Superior temporal gyrus (tissue), 1 donor: ENCODE data around the gene ZFPM1.

Experiments used
- DNase-seq: peaks from one replicate; pipeline ENCODE4 v3.0.0-alpha.2; 2016; ENCODE audit errors: extremely low spot score

ZFPM1 gene

DNA sequence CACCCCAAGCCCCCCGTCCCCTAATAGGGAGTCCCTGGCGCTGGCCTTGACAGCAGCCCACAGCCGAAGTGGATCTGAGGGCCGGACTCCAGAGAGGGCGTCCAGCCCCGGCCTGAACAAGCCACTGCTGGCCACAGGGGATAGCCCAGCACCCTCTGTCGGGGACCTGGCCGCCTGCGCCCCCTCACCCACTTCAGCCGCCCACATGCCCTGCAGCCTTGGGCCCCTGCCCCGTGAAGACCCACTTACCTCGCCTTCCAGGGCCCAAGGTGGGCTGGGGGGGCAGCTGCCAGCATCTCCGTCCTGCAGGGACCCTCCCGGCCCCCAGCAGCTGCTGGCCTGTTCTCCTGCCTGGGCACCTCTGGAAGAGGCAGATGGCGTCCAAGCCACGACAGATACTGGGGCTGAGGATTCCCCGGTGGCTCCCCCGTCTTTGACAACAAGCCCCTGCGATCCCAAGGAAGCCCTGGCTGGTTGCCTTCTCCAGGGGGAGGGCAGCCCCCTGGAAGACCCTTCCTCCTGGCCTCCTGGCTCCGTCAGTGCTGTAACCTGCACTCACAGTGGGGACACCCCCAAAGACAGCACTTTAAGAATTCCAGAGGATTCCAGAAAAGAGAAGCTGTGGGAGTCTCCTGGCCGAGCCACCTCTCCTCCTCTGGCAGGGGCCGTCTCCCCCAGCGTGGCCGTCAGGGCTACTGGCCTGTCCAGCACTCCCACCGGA is 19.3 kb upstream of the ZFPM1 start:
- DNase-seq = no peak

DNA sequence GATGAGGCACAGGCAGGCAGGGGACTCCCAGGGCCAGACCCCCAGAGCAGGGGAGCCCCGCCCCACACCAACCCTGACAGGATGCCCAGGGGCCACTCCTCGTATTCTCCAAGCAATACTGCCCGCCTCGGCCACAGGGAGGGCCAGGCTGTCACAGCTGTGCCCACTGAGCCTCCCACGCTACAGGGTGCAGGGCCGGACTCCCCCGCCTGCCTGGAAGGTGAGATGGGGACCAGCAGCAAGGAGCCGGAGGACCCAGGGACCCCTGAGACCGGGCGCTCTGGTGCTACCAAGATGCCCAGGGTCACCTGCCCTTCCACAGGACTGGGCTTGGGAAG is 18.8 kb upstream of the ZFPM1 start:
- no peak for DNase-seq

DNA sequence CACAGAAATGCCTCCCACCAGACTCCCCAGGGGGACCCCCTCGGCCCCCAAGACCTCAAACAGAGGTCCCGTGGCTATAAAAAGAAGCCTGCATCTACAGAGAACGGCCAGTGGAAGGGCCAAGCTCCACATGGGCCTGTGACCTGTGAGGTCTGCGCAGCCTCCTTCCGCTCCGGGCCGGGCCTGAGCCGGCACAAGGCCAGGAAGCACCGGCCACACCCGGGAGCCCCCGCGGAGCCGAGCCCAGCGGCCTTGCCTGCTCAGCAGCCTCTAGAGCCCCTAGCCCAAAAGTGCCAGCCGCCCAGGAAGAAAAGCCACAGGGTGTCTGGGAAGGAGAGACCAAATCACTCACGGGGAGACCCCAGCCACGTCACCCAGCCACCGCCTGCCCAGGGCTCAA is 18.3 kb upstream of the ZFPM1 start:
- no peak for DNase-seq

DNA sequence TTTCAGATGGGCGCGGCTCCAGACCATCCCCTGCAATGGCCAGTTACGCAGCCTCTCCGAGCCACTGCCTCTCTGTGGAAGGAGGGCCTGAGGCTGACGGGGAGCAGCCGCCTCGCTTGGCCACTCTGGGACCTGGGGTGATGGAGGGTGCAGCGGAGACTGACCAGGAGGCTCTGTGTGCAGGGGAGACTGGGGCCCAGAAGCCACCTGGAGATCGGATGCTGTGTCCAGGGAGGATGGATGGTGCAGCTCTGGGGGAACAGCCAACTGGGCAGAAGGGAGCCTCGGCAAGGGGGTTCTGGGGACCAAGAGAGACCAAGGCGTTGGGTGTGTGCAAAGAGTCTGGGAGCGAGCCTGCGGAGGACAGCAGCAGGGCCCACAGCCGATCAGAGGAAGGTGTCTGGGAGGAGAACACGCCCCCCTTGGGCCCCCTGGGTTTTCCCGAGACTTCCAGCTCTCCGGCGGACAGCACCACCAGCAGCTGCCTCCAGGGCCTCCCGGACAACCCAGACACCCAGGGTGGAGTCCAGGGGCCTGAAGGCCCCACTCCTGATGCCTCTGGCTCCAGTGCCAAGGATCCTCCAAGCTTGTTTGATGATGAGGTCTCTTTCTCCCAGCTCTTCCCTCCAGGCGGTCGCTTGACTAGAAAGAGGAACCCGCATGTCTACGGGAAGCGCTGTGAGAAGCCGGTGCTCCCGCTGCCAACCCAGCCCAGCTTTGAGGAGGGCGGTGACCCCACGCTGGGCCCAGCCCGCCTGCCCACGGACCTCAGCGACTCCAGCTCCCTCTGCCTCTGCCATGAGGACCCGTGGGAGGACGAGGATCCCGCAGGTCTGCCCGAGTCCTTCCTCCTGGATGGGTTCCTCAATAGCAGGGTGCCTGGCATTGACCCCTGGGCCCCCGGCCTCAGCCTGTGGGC is 17.4 kb upstream of the ZFPM1 start:
- no peak for DNase-seq

DNA sequence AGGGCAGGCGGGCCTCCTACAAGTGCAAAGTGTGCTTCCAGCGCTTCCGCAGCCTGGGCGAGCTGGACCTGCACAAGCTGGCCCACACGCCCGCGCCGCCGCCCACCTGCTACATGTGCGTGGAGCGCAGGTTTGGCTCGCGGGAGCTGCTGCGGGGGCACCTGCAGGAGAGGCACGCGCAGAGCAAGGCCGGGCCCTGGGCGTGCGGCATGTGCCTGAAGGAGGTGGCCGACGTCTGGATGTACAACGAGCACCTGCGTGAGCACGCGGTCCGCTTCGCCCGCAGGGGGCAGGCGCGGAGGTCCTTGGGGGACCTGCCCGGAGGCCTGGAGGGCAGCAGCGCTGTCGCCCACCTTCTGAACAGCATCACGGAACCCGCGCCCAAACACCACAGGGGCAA is 16.3 kb upstream of the ZFPM1 start:
- DNase-seq = no peak

DNA sequence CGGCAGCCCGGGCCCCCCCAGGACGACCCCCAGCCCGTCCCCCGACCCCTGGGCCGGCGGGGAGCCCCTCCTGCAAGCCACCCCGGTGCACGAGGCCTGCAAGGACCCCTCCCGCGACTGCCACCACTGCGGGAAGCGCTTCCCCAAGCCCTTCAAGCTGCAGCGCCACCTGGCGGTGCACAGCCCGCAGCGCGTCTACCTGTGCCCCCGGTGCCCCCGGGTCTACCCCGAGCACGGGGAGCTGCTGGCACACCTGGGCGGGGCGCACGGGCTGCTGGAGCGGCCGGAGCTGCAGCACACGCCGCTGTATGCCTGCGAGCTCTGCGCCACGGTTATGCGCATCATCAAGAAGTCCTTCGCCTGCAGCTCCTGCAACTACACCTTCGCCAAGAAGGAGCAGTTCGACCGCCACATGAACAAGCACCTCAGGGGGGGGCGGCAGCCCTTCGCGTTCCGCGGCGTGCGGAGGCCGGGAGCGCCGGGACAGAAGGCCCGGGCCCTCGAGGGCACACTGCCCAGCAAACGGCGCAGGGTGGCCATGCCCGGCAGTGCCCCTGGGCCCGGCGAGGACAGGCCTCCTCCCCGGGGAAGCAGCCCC is 15.6 kb upstream of the ZFPM1 start:
- DNase-seq = peak; percentile 40

DNA sequence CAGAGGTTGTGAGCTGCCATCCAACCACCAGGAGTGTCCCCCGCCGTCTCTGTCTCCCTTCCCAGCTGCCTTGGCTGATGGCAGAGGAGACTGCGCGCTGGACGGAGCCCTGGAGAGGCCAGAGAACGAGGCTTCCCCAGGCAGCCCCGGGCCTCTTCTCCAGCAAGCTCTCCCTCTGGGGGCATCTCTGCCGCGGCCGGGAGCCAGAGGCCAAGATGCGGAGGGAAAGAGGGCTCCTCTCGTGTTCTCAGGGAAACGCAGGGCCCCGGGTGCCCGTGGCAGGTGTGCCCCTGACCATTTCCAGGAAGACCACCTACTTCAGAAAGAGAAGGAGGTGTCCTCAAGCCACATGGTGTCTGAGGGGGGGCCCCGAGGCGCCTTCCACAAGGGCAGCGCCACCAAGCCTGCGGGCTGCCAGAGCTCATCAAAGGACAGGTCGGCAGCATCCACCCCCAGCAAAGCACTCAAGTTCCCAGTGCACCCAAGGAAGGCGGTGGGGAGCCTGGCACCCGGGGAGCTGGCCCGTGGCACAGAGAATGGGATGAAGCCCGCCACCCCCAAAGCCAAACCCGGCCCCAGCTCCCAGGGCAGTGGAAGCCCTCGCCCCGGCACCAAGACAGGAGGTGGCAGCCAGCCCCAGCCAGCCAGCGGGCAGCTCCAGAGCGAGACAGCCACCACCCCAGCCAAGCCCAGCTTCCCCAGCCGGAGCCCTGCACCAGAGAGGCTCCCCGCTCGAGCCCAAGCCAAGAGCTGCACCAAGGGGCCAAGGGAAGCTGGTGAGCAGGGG is 14.8 kb upstream of the ZFPM1 start:
- DNase-seq = no peak

DNA sequence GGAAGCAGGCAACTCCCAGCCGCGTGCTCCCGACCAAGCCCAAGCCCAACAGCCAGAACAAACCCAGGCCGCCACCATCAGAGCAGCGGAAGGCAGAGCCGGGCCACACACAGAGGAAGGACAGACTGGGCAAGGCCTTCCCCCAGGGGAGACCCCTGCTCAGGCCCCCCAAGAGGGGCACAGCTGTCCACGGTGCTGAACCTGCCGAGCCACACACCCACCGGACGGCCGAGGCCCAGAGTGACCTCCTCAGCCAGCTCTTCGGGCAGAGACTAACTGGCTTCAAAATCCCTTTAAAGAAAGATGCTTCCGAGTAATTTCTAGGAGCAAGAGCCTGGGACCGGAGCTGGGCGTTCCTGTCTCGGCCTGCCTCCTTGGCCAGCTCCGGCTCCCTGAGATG is 14.1 kb upstream of the ZFPM1 start:
- DNase-seq = no peak

DNA sequence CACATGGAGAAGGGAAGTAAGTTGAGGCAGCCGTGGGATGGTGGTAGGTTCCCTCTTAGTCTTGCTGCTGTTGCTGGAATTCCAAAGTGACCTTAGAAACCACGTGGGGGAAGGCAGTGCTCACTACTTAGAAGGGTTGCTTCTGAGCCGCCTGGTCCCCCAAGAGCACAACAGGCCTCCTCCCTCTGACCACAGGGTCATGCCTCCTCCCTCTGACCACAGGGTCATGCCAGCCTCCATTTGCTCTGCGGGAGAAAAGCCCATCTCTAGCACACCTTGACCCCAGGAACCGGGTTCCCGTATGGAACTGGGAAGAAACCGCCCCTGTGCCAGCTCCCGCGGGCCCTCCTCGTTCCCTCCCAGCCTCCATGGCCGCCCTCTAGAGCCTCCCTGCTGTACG is 13.4 kb upstream of the ZFPM1 start:
- DNase-seq = no peak

DNA sequence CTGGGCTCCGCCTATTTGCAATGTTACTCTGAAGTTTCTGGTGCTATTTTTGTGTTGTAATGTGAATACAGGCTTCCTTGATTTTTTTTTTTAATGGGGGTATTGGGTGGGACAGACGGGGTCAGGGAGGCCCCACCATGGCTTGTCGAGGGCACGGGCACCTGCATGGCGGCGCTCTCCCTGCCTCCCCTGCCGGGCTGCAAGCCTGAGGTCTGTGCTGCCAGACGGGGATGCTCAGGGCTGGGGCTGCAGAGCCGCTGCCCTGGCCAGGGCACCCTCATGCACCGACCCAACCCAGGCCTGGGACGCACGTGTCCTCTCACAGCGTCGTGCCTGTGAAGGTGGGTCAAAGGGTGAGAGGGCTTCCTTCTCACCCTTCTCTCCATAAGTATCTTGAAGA is 13.0 kb upstream of the ZFPM1 start:
- no peak for DNase-seq

DNA sequence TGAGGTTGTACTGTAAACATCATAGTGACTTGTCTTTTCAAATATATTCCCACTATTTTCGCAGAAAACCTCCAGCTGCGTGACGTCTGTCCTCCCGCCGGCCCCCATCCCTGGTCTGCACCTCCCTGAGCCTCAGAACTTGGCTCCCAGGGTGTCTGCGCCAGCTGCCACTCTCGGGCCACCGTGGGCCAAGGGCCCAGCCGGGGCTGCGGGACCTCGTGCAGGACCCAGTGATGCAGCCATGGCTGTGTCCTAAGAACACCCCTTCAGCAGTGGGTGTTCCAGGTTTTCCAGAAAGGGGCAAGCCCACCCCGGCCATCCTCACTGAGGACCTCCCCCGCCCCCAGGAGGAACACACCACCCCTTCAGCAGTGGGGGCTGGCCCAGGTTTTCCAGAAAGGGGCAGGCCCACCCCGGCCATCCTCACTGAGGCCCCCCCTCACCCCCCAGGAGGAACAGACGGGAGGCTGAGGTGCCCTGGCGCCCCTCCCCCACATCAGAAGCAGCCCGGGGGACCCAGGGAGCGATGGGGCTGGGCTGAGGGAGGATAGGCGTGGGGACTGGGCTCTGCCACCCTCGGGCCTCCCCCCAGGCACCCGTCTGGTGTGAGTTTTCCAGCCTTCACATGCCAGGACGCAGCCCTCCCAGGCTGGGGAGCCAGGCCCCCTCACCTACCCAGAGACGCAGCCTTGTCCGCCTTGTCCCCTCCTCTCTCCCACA is 12.2 kb upstream of the ZFPM1 start:
- no peak for DNase-seq

DNA sequence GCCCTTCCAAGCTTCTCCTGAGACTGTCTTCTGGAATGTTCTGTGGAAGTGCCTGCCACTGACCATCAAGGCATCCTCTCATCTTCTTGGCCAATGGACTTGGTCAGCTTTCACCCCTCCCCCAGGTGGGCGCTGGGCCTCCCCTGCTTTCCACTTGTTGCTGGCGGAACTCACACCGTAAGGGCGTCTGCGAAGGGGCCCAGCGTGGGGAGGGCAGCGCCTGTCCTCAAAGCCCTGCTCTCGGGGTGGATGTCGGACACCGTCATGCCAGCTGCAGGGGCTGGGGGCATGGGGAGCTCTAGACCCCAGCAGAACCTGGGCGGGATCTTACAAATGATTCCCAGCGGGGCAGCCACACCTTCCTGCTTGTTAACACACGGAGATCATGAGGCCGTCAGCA is 11.6 kb upstream of the ZFPM1 start:
- no peak for DNase-seq

DNA sequence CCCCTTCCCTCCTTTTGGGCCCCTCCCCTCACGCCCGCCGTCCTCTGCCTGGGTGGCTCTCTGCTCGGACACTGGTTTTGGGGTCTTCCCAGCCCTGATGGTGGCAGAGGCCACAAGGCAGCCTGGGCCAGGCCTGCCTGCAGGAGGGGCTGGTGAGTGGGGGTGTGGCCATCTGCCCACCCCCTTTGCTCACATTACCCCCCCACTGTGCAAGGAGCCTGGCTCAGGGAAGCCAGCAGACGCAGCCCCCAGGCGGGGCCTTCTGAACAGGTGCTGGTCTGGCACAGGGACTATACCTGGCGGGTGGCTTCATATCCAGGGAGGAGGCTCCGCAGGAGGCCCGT is 10.7 kb upstream of the ZFPM1 start:
- no peak for DNase-seq

DNA sequence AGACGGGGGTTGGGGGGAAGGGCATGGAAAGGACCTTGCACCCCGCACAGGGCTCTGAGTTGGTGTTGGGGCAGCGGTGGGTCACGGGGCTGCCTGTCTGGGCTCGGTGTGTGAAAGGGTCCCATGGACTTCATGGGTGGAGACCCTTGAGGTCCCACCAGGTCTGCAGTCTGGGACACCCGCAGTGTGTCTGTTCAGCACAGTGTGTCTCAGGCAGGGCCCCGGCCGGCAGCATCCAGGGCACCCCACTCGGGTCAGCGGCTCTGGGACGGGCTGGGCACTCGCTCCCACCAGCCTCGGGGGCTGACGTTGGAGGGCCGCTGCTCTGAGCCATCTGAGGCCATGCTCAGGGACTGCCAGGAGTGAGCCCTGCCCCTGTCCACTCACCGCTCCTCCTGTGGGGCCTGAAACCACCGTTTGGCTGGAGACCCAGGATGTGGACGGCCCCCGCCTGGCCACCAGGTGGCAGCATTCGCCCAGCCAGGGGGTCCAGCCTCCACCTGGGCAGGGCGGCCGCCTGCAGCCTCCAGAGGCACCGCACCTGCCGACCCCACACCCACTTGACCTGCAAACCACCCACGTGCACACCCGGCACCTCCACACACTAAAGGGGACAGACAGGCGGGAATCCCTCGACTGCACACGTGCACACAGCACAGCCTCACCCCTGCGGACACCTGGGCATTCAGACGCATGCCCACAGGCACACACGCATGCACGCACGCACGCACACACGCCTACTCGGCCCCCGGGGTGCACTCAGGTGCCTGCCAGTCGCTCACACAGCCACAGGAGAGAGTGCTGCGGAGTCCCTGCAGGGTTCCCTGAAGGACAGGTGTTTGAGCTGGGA is 10.1 kb upstream of the ZFPM1 start:
- DNase-seq = peak; percentile 63

DNA sequence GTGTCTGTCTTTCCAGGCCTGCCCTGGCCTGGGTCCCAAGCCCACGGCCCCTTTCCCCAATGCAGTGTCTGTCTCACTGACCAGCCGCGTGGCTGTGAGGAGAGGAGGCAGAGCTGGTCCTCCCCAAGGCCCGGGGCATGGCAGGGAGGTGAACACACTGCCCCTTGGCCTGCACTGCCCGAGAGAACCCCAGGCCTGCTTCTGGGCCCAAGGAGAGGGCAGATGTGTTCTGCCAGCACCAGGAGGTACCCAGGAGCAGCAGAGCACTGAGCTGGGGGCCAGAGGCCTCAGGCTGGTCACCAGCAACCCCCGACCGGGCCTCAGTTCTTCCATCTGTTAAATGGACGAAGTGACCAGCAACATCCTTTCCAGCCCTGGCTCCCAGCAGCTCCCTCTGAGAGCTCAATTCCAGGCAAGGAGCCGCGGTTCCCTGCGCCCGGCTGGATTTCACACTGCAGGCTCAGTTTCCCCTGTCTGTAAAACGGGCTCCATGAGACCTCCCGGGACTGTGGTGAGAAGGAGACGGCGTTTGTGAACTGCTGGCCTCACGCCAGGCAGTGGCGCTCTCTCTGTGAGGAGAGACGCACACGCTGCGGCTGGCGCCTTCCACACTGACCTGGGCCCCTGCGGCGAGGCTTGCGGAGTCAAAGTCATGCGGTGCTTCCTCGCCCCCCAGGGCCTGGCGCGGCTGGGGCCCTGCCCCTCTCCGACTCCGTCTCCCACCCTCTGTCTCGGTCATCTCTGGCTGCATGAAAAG is 8.1 kb upstream of the ZFPM1 start:
- no peak for DNase-seq

DNA sequence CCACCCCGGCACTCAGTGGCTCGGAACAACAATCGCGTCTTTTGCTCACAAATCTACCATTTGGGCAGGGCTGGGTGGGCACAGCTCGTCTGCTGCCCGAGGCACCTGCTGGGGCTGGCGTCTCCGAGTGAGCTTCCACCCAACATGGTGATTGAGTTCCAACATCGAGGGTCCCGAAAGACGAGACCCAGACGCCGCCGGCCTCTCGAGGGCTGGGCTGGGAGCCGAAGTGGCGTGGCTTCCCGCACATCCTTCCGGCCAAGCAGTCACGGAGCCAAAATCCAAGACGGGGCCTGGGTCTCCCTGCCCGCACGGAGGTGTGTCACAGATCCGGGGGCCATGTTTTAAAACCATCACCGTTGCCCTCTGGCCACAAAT is 7.5 kb upstream of the ZFPM1 start:
- DNase-seq = no peak

DNA sequence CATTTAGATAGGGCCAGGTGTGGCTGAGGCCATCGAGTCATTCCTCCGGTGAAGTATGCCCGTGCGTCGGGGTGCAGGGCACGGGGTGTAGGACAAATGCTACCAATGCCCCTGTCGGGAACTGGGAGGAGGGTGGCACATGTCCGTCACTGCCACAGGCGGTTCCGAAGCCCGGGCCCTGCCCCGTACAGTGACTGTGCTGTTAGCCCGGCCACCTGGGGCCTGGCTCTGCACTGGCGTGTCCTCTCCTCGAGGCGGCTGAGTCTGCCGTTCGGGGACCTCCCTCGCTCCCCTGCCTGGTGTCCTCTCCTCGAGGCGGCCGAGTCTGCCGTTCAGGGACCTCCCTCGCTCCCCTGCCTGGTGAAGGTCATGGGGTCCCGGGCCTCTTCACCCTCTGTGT is 7.0 kb upstream of the ZFPM1 start:
- DNase-seq = no peak

DNA sequence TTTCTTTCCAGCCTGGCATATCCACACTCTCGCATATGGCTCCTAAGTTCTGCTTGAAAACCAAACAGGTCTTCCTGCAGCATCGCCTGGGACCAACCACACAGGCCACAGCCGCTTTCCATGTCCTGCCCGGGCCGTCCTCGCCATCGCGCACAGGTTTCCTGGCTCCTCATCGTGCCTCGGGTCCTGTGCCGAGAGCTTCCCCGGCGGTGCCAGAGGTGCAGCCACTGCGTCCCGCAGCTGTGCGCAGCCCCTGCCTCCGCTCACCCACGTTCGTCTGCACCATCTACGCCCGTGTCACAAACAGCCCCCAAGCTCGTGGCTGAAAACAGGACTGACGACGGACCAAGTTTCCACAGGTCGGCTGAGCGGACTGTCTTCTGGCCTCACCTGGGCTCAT is 6.3 kb upstream of the ZFPM1 start:
- no peak for DNase-seq

DNA sequence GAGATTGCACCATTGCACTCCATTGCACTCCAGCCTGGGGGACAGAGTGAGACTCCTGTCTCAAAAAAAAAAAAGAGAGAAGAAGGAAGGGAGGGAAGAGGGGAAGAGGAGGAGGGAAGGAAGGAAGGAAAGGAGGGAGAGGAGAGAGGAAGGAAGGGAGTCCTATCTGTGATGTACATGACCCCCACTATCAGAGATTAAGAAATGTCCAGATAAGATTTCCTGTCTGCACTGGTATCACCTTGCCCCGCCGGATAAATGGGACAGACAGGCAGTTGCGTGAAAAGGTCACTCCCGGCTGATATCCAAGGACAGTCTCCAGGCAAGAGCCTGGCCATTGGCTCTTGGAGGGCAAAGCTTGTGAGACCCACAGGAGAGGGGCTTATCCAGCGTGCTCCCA is 5.2 kb upstream of the ZFPM1 start:
- DNase-seq = no peak
